ENCODE measurements around the gene OOSP4B. TPM values are rescaled to one million over a fixed set of nuclear protein-coding genes. Genes with fewer than 3 reads are reported as not detected.

OOSP4B gene
- polyA plus RNA-seq, 3 donors from 2014 or later: not detected

- no peaks in the 10 kb centered on the region for H3K4me1 Mint-ChIP-seq
- DNase-seq: no peak
- H3K36me3 Mint-ChIP-seq: no peaks in the 10 kb centered on the region
- peaks cover 0 to 6% (median 0%) of the 10 kb centered on the region in 6 donors for H3K9me3 Mint-ChIP-seq
- H3K27me3 Mint-ChIP-seq (ENCODE audit: low read depth in 3 of 3): peaks cover 0 to 10% (median 0%) of the 10 kb centered on the region in 3 donors
- H3K27ac Mint-ChIP-seq: no peak overlapping the region
- no peak overlapping the region for H3K4me3 Mint-ChIP-seq
Observed at GRCh38 chr11:60077981-60078380, 61.0 kb downstream of the OOSP4B start.

DNA sequence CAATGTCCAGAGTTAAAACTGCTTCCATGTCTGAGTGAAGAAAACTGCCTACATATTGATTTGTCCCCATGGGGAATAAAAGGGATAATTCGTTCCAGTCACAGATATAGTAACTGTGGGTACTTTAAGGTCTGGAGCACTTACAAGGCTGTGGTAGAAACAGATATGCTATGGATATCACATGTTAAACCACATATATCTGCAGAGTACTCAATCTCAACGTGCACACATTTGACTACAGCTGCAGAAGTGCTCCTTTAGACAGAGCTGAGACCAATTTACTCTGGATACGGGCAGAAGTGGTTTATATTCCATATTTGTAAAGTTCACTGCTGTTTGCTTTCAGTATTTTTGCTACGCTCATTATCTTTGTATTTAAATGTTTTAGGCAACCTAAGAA is 61.8 kb downstream of the OOSP4B start:
- Mint-ChIP-seq H3K4me1 (no peaks in the 10 kb centered on the region), H3K9me3 (peaks cover 0 to 6% (median 0%) of the 10 kb centered on the region in 6 donors), H3K27me3 (ENCODE audit: low read depth in 3 of 3) (peaks cover 0 to 10% (median 0%) of the 10 kb centered on the region in 3 donors), H3K36me3 (no peaks in the 10 kb centered on the region), H3K27ac (no peak overlapping the region), H3K4me3 (no peak overlapping the region)
- no peak for DNase-seq

GRCh38 chr11:60080535-60080934 is 63.6 kb downstream of the OOSP4B start:
- H3K27me3 Mint-ChIP-seq (ENCODE audit: low read depth in 3 of 3): peaks cover 2 to 10% (median 4%) of the 10 kb centered on the region in 3 donors
- H3K4me3 Mint-ChIP-seq: no peak overlapping the region
- H3K4me1 Mint-ChIP-seq: no peaks in the 10 kb centered on the region
- no peak overlapping the region for H3K27ac Mint-ChIP-seq
- peaks cover 0 to 6% (median 0%) of the 10 kb centered on the region in 6 donors for H3K9me3 Mint-ChIP-seq
- DNase-seq: no peak
- H3K36me3 Mint-ChIP-seq: no peaks in the 10 kb centered on the region

Other genes with a start within 250 kb of the OOSP4B start
- gene MRPL16, start 206.4 kb upstream of the OOSP4B start, polyA plus RNA-seq: 10 to 100 TPM; 64.1 to 77.5 (median 68.7) TPM
- gene CBLIF, start 171.7 kb upstream of the OOSP4B start, polyA plus RNA-seq: not detected
- not detected for gene TCN1, start 150.7 kb upstream of the OOSP4B start, polyA plus RNA-seq
- gene OOSP3, start 138.4 kb upstream of the OOSP4B start, polyA plus RNA-seq: not detected
- gene OOSP1, start 78.7 kb upstream of the OOSP4B start, polyA plus RNA-seq: not detected
- not detected for gene OOSP4A, start 53.1 kb upstream of the OOSP4B start, polyA plus RNA-seq
- gene OOSP2, start 23.2 kb downstream of the OOSP4B start, polyA plus RNA-seq: not detected
- gene MS4A3, start 39.5 kb downstream of the OOSP4B start, polyA plus RNA-seq: under 1 TPM in 1 of 3 donors, not detected in 2; 0.71 TPM
- under 1 TPM in 1 of 3 donors, not detected in 2; 0.10 TPM for gene MS4A2, start 71.5 kb downstream of the OOSP4B start, polyA plus RNA-seq
- gene MS4A6A, start 165.9 kb downstream of the OOSP4B start, polyA plus RNA-seq: 10 to 100 TPM in 2 of 3 donors, 1 to 10 TPM in 1; 4.6 to 54.4 (median 34.2) TPM
- not detected for gene MS4A4E, start 226.0 kb downstream of the OOSP4B start, polyA plus RNA-seq

Data from immature natural killer cell (primary cell).